NCI-H524 (cell line): ENCODE measurements around the gene RNF220.

Source experiments
- DNase-seq, 2 experiments: peaks; one replicate each; lab custom pipeline; 2025; lab: John Stamatoyannopoulos, UW

RNF220 gene

GRCh38 chr1:44636688-44637598 lies 231.9 kb downstream of the RNF220 start:
- peak; percentile 85 to 96 for DNase-seq

DNA sequence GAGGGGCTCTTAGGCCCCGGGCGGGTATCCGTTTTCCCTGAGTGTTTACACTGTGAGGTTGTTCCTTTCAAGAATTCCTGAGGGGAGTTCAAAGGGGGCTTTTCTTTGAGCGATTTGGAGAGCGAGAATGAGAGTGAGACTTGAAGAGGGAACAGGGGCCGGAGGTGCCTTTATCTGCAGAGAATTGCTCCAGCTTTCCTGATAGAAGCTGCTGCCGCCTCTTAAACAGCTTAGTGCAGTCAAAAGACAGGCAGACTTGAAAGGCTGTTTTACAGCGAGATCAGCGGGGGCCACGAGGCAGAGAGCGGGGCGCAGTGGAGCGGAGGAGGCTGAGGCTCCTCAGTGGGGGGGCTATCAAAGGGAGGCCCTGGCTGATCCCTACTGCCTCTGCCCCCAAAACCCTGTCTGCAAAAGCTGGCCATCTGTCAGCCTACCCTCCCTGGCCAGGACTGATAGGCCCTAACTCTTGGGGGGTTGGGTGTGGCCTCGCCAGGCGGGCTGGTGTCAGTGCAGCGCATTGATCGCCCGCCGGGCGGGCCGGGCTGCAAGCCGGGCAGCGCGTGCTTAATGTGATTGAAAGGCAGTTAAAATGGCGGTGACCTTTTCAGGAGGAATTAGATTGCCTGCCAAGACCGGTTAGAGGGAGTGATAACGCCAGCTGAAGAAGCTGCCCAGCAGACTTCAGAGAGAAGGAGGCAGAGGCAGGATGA lies 232.8 kb downstream of the RNF220 start:
- DNase-seq = peak; percentile 66 to 85

DNA sequence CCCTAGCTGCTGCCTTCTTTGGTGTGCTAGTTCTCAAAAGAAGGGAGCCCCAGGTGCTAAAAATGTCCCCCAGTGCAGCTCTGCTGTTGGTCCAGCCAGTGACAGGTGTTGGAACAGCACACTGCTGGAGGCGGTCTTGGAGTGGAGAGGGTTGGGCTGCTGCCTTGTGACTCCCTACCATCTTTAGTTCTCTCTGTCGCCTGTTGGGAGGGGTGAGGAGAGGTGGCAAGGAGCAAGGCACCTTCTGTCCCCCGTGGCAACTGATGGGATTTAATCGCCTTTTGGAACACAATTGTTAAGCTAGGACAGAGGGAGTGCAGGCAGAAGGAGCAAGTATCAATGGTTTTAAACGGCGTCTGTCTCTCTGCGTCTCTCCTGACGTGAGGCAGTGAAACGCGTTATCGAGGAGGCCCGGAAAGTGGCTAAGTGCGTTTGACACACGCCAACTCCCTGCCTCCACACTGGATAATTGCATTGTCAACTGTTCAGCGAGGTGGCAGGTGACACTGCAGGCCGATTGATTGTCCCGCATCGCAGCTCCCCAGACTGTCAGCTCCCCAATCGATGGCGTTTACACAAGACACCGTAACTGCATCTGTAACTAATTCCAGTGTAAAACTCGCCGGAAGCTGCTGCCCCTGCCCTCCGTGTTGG lies 235.3 kb downstream of the RNF220 start:
- DNase-seq = peak; percentile 96 to 97

DNA sequence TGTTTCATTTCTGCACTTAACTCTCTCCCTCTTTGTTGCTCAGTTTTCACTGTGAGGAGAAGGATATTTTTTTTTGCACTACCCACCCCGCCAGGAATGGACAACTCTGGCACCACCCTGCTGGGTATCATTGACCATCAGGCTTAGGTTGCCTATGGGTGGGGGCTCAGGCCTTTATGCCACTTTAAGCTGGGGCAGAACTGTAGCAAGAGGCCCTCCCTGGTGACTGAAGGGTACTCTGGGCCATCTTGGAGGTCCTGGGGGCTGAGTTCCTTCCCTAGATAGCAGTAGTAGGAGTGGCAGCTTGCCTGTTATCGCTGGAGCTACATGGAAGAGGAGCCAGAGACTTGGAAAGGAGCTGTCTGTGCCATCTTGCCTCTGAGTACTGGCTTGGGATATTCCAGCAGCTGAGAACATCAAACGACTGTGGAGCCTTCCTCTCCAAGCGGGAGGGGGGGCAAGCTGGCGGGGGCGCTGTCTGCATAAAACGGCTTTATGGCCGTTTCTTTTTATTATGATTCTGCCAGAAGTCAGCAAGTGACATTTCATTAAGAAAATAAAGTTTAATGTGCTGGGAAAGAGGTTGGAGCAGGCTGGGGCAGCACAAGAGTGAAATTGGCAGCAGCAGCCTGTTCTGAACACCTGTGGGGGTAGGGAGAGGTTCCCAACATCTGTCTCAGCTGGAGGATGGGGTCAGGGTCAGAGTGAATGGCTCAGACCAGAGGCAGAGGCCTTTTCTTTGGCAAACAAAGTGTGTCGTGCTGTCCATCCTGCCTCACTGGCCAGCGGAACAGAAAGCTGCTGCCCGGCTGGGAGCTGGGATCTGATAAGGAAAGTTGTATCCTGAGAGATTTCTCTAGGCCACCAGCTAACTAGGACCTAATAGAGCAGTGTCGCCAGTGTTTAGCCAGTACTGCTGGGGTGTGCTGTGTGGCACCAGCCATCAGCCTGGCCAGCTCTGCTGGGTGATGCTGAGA lies 236.4 kb downstream of the RNF220 start:
- DNase-seq = no peak

DNA sequence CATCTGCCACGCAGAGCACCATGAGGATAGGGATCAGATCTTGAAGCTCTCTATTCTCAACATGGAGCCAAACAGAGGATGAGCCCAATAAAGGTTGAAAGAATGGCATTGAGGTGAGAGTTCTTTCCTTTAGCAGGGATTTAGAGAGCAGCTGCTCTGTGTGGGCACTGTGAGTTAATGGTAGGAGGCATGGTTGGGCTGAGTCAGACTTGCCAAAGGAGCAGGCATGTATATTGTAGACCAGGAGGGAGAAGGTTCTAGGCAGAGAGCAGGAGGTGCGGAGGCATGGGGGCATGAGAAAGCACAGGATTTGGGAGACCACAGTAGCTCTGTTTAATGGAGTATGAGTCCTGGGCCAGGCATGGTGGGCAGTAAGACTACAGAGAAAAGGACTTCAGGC lies 237.2 kb downstream of the RNF220 start:
- peak in 1 of 2 experiments; percentile 9 for DNase-seq

DNA sequence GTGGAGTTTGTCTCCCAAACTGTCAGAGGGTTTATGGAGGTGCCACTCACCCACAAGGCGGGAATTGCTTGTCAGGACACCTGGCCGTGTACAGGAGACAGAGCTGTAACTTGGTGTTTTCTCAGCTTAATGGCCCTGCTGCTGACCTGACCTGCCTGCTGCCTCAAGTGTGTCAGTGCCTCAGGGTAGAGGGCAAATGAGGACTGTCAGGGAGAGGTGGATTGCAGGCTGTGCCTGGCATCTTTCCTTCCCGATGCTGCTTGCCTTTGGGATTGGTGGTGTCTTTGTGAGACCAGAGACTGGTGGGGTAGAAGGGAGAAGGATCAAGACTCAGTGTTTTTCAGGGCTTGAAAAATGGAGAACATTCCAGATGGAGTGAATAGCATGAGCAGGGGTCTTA lies 237.9 kb downstream of the RNF220 start:
- no peak for DNase-seq

DNA sequence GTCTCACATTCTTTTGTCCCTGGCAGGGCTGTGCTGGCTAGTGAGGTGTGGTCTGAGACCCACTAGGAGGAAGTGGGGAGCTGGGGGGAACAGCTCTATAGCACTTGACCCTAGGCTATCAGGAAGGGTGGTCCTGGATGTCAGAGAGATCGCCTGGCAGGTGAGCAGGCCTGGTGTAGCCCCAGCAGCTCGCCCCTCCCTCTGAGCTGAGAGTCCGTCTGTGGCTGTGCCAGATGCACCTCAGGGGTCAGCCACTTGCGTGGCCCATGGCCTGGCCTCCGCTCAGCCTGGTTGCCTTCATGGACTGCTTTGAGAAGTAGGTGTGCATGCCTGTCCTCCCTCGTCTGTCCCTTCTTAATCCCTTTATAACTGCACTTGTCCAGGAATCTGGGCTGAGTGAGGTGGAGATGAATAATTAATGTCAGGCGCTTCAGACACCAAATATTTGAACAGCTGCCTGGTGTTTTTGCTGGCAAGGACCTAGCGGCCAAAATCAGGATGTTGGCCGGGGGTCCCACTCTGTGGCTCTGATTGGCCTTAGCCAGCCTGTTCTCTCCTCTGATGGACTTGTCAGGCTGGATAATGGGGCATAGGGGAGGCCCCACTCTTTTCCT lies 238.8 kb downstream of the RNF220 start:
- DNase-seq = peak; percentile 22 to 68

GRCh38 chr1:44644806-44645205 lies 239.8 kb downstream of the RNF220 start:
- no peak for DNase-seq

DNA sequence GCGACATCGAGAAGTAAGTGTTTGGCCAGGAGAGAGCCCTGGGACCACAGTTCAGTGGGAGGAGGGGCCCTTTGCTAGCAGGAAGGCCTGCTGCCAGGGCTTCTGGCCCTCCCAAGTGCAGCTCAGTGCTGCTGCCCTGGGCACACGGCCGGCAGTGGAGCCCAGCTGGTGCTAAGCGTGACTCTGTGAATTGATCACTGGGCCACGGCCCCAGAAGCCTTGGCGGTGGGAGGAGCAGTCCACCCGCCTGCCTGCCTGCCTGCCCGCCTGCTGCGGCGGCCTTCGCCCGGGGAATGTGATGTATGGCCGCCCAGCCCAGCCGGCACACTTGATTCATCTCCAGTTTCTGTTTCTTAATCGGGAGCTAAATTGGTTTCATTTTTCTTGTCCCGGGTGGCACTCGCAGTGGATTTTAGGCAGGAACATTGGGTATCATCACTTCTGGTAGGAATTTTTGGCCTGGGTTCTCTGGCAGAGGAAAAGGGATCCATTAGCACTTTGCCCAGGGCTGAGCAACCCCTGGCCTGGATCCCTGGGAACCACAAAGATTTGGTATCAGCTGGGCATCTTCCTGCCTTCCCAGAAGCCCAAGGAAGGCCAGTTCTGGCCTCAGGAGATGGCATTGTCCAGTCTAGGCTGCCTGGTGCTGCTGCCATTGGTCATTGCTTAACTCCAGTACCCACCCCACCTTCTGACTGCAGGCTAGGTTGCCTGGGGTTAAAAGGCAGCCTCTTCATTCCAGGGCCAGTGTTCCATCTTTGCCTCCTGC lies 240.6 kb downstream of the RNF220 start:
- no peak for DNase-seq

- DNase-seq = no peak
Measured at GRCh38 chr1:44646261-44647110, 241.4 kb downstream of the RNF220 start.

- no peak for DNase-seq
Measured at GRCh38 chr1:44647896-44648295, 242.8 kb downstream of the RNF220 start.

DNA sequence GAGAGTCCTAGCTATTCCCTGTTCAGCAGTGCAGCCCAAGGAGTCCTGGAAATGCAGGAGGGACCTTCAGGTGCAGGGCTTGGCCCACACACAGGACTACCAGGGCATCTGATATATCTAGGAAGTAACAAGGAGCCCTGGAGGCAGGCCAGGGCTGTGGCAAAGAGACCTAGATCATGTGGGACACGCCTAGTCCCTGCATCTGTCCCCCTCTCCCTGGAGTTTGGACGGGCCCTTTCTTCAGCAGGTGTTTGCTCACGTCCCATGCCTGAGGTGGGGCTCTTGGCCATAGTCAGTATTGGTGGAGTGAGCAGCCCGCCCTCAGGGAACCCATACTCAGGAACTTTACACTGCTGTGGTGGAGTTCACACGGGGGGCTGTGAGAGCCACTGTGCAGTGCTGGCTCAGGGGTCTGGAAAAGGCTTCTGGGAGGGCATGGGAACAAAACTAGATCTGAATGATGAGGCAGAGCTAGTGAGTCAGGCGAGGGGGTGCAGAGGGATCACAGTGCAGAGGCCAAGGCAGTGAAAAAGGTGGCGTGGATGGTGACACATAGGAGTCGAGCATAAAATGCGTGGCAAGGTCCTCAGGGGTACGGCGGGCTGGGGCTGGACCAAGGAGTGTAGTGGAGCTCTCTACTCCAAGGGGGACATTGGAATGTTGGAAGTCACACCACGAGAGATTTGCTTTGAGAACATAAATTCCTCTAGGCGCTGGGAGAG lies 243.6 kb downstream of the RNF220 start:
- no peak for DNase-seq

GRCh38 chr1:44649788-44650158 lies 244.7 kb downstream of the RNF220 start:
- no peak for DNase-seq

GRCh38 chr1:44650159-44650831 lies 245.2 kb downstream of the RNF220 start:
- DNase-seq = no peak

- DNase-seq = no peak
Measured at GRCh38 chr1:44651069-44651468, 246.0 kb downstream of the RNF220 start.

DNA sequence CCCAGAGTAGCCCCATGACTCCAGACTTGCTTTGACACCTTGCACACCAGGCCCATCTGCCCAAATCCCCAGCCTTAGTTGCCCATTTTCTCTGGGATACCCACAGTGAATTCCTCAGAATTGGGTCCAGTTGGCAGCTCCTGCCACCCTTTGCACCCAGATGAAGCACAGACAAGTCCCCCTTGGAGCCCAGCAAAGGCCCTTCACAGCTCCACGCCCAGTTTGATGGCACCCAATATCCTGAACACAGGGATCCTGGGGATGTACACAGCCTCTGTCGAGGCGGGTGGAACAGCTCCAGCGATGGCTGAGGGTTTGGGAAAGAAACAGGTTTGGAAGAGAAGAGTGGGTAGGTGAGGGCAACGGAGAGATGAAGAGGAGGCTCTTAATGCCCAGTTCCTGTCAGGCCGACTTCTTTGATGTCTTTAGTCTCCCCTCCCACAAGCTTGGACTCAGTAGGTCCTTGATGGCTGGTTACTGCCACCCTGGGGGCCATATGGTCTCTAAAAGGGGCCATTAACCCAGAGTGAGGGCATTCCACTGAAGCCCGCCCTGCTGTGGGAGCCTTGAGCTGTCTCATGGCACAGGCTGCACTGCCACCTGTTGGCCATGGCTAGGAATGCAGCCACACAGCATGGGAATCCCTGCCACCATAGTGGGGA lies 247.5 kb downstream of the RNF220 start:
- DNase-seq = peak; percentile 73 to 86

DNA sequence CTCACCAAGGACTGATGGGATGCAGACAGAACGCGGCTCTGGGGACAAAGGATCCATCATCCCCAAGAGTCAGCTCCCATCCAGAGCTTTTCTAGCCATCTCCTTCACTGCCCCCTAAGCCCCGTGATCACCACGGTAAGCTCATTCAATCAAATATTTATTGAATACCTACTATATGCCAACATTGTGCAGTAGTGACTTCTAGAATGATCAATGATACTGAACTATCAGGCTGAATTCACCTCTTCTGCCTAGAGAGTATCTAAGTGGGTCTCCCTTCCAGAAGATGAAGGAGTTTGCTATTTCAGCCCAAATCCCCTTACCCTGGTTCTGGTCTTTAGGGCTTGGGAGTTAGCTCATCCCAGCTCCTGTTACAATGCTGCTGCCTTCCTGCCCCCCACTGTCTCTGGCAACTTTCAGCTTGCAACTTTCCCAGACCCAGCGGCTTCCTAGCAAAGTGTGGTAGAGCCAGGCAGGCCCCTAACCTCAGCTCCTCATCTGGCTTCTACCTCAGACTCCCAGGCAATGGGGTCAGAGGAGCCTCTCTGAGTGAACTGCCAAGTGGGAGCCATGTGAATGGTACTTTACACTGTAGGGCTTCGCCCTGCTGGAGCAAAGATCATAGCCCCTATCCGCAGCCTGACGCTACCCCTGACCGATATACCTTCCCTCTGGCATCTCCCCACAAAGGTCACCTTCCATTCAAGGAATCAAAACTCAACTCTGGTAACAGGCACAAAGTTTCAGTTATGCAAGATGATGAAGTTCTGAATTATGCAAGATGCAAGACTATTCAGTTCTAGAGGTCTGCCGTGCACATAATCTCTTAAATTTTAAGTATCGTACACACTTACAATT lies 248.3 kb downstream of the RNF220 start:
- DNase-seq = no peak
